A172 (cell line): ENCODE measurements around the gene MMP12. TPM values are rescaled to one million over a fixed set of nuclear protein-coding genes. Genes with fewer than 3 reads are reported as not detected.

Experiments
- DNase-seq: peaks from one replicate; pipeline ENCODE4 v3.0.0-alpha.2; 2015; ENCODE audit warnings: low spot score
- total RNA-seq: library from RNA; depleted of rRNA; stranded (reverse); fragments of >200 nt; shearing (Covaris generic); gene quantifications from 2 replicates; pipeline ENCODE4 v1.2.3, GENCODE V29; 2014

MMP12 gene
- total RNA-seq, 1 experiment from 2014 or later, result 0.10 TPM

DNA sequence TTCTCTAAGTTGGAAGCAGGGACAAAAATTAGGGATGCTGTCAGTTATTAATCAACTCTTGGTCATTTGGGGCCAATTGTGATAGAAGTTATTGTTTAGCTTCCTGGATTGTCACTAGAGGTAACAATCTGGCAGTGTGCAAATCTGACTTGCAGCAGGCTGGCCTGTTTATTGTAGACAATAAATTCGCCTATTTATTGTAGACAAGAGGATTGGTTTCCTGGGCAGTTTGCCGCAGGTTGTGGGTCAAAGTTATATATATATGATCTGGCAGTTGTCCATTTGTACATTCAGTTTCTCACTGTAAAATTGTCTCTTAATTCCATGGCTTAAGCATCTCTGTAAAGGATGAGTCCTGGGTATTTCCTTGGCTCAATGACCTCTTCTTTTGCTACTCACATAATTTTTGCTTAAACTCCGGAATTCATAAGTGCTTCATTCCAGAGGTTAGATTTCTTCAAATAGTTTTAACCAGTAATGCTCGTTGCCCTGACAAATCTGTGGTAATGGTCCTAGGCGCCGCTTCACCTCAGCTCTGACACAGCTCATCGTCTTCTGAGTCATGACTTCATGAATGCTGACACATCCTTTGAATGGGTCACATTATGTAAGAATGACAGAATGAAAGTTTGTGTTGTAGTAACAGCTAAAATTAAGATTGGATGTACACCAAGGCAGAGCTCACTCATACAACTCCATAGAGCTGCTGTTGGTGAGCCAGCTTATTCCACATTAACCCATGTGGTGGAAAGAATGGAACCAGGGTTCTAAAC is 23.6 kb downstream of the MMP12 start:
- DNase-seq, result peak; percentile 65

DNA sequence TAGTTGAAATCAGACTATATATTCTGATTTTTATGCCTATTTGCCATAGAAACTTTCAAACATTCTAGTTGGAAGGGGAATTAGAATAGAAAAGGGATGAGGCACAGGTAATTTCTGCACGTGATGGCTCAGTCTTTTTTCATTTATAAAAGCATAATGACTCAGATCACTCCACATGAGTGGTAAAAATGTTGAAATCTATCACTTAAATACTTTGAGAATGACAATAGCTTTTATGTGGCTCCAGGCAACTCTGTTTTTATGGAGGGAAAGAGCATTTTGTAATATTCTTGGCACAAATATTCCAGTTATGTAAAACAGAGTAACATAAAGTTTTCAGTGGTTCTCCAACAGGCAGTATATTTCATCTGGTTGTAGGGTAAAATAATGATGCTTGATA is 25.5 kb downstream of the MMP12 start:
- peak; percentile 34 for DNase-seq

GRCh38 chr11:102846292-102846691 is 28.5 kb downstream of the MMP12 start:
- peak; percentile 60 for DNase-seq

DNA sequence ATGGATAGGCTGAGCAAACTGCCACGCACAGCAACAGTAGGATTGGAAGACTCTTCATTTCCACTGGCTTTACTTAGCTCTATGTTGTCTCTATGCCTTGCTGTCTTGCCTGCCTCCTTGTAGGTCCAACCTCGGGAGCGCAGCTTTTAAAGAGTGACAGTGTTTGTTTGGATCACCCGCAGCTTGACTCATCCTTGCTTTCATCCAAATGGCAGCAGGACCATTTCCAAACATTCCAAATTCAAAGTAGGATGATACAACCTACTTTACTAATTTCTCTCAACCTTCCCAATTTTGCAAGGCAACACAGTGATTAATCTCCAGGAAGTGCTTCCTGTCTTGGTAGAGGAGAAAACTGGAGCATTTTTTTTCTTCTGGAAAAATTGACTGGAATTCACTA is 31.3 kb downstream of the MMP12 start, which contains the start of gene MMP3:
MMP3 (minus strand) TSS at position 121 of the 400 bp plus-strand sequence; CDS start at position 58, 63 bp downstream.
- peak; percentile 44 for DNase-seq

- no peak for DNase-seq
Measured at GRCh38 chr11:102842930-102843329, 31.9 kb downstream of the MMP12 start.

GRCh38 chr11:102840018-102840417 is 34.8 kb downstream of the MMP12 start:
- no peak for DNase-seq

GRCh38 chr11:102837646-102838045 is 37.1 kb downstream of the MMP12 start:
- no peak for DNase-seq

GRCh38 chr11:102837156-102837555 is 37.6 kb downstream of the MMP12 start:
- no peak for DNase-seq

- no peak for DNase-seq
Measured at GRCh38 chr11:102836290-102836875, 38.4 kb downstream of the MMP12 start.

GRCh38 chr11:102833731-102834130 is 41.1 kb downstream of the MMP12 start:
- DNase-seq, result no peak

DNA sequence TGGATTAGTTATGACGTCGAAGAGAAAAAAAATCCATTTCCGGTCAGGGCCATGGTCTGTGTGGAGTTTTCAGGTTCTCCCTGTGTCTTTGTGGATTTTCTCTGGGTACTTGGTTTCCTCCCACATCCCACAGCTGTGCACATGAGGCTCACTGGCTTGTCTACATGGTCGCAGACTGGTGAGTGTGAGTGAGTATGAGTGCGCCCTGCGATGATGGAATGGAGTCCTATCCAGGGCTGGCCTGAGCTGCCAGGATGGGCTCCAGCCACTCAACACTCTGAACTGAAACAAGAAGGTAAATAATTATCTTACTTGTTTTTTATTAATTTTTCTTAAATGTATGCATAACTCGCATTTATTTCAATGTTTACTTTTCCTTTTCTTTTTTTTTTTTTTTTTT is 42.2 kb downstream of the MMP12 start:
- no peak for DNase-seq

DNA sequence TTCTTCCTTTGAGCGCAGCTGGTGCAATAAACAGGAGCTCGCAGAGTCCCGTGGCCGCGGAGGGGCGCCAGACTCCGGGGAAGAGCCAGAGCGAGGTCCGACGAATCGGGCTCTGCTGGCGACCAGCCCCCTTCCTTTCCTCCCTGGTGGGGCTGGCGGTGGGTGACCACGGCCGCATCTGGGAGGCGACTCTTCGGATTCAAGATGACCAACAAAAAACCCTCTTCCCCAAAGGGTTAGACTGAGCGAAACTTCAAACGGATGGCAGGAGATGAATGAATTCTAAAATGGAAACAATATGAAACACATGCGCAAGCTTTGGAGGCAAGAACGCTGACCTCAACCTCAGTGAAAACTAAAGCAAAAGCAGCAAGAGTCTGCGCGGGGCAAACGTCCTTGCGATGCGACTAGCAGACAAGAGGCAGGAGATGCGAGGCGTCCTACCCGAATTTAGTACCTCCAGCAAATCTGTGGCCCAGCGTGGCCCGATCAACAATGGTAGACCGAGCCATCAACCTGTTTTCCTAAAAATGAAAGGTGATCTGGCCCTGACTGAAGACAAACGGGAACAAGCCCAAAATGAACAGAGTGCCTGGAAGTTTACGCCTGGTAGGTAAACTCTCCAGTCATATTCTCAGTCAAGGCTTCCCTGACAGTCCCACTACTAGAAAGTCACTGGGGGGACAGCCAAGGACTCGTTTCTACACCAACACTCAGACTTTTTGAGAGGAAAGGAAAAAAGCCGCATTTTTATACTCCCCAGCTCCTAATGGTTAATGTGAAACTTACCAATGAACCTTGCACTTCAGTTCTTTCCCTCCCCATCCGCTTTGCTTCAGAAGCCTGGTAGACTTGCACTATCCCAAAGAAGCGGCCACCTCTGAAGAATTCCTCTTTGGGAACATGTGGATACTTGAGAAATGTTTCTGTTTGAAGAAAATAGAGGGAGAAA is 43.0 kb downstream of the MMP12 start:
- DNase-seq, result no peak

- no peak for DNase-seq
Measured at GRCh38 chr11:102831128-102831488, 43.7 kb downstream of the MMP12 start.

DNA sequence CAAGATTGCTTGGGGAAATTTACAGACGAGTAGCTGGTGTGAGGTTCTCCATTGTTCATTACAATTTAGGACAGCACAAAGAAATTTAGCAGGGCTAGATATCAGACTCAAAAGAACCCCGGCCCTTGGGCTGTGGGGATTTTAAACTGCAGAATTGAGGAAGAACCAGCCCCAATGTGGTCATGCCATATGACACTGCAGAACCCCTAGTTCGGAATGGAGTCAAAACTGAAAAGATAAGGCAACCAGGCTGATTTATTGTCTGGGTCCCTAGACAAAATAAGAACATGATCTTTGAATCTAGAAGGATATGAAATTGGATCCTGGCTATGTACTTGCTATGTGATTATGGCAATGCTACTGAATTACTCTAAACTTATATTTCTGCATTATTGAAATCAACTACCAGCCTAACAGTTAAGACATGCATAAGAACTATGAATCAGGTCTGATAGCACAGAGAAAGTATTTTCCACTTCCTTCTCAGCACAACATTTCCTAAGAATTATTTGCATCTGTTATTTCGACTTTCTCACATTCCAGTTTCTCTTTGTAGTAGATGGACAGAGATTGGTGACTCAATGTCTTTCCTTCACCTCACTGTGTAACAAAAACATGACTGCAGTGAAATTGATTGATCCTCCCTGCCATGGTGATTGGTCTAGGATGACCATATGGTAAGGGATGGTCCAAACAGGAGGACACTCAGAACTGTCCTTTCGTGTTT is 44.6 kb downstream of the MMP12 start:
- no peak for DNase-seq

DNA sequence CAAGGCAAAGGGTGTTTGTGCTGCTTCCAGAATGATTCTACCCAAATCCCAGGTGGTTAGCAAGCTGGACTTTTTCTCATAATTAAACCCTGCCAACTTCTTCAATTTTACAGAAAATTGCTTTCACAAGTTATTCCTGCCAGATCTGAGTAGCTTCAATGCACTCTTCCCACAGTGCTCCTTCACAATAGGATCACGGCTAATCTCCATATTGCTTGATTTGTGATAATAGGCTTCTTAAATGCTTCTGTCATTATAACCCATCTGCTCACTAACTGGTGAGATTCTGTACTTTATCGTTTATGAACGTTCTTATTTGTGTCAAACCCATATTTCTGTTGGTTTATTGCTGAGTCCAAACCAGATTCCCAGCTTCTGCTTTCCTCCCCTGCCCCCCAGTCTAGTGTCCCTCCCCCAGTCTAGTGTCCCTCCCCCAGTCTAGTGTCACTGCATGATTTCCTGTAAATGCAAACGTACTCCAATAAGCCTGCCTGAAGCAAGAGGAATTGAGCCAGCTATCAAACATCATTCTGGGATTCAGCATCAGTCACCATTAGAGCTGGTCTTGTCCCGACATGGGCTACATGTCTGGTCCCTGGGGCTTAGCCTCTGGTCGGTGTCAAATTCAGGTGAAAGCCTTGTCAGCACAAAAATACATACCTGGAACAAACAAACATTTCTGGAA is 45.3 kb downstream of the MMP12 start:
- no peak for DNase-seq

- no peak for DNase-seq
Measured at GRCh38 chr11:102824556-102824955, 50.2 kb downstream of the MMP12 start.

GRCh38 chr11:102819491-102819890 is 55.3 kb downstream of the MMP12 start:
- no peak for DNase-seq

DNA sequence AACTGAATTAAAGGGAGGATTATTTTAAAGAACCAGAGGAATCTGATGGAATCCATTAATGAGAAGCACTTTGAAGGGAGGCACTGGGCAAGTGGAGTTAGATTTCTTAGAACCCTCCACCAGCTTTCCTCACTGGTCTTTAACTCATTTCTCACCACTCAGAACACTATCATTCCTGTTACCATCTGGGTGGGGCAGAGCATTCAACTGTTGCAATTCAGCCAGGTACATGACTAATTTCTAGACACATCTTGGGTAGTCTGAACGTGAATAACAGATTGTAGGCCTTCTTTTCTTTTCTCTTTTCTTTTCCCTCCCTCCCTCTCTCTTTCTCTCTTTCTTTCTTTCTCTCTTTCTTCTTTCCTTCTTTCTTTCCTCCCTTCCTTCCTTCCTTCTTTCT is 61.3 kb downstream of the MMP12 start:
- DNase-seq, result no peak
